GM23338 (cell line): ENCODE data around the gene POU3F1. TPM values are rescaled to one million over a fixed set of nuclear protein-coding genes. Genes with fewer than 3 reads are reported as not detected.

Source experiments
- ATAC-seq: fragments of 200-7000 bp; cut with Tn5 transposase; 3 replicates; pipeline ENCODE4 v1.9.1; 2020
- DNase-seq: peaks from one replicate; pipeline ENCODE4 v3.0.0-alpha.2; 2015; ENCODE audit warnings: low spot score
- H2AFZ ChIP-seq: fragments of 200-600 bp; sonication (generic); 2 replicates; pipeline ENCODE4 v1.8.0; 2016; ENCODE audit warnings: antibody characterized with exemption, mild to moderate bottlenecking, moderate library complexity
- H3F3A ChIP-seq: fragments of 200-600 bp; sonication (generic); replicated peaks from 2 replicates; pipeline ENCODE4 v1.8.0; 2017; ENCODE audit warnings: antibody characterized with exemption, mixed run types, low read depth
- H3K27ac ChIP-seq: fragments of 200-600 bp; sonication (generic); 2 replicates; pipeline ENCODE4 v1.6.1; 2016; ENCODE audit warnings: low read depth
- H3K27me3 ChIP-seq: fragments of 200-600 bp; sonication (generic); 2 replicates; pipeline ENCODE4 v1.8.0; 2016; ENCODE audit warnings: mild to moderate bottlenecking, mixed run types, moderate library complexity; ENCODE audit not compliant: insufficient read depth
- H3K36me3 ChIP-seq: fragments of 200-600 bp; sonication (generic); 2 replicates; pipeline ENCODE4 v1.8.0; 2016; ENCODE audit warnings: mild to moderate bottlenecking; ENCODE audit not compliant: insufficient read depth
- H3K4me1 ChIP-seq: fragments of 200-600 bp; sonication (generic); 2 replicates; pipeline ENCODE4 v1.8.0; 2016; ENCODE audit warnings: mild to moderate bottlenecking, moderate library complexity; ENCODE audit not compliant: insufficient read depth
- H3K4me2 ChIP-seq: fragments of 200-600 bp; sonication (generic); 2 replicates; pipeline ENCODE4 v1.7.1; 2017; ENCODE audit warnings: mixed run types
- H3K4me3 ChIP-seq: fragments of 200-600 bp; sonication (generic); 2 replicates; pipeline ENCODE4 v1.6.1; 2016; ENCODE audit warnings: mixed run types
- H3K79me2 ChIP-seq: fragments of 200-600 bp; sonication (generic); replicated peaks from 2 replicates; pipeline ENCODE4 v1.8.0; 2017; ENCODE audit warnings: mild to moderate bottlenecking; ENCODE audit not compliant: insufficient read depth
- H3K9me2 ChIP-seq: fragments of 200-600 bp; sonication (generic); 2 replicates; pipeline ENCODE4 v1.8.0; 2017; ENCODE audit not compliant: insufficient read depth
- H4K20me1 ChIP-seq: fragments of 200-600 bp; sonication (generic); replicated peaks from 2 replicates; pipeline ENCODE4 v1.8.0; 2017; ENCODE audit warnings: mild to moderate bottlenecking; ENCODE audit not compliant: insufficient read depth
- H3K27ac Mint-ChIP-seq: 2 replicates; pipeline ENCODE4 v1.8.0; 2020; ENCODE audit warnings: inconsistent platforms, mild to moderate bottlenecking, moderate library complexity, mixed read lengths
- H3K27me3 Mint-ChIP-seq: 3 replicates; pipeline ENCODE4 v1.8.0; 2022; ENCODE audit warnings: low read depth, mild to moderate bottlenecking, moderate library complexity, mixed read lengths, inconsistent platforms; ENCODE audit not compliant: insufficient read depth, poor library complexity
- H3K36me3 Mint-ChIP-seq: 3 replicates; pipeline ENCODE4 v1.8.0; 2021; ENCODE audit warnings: low read depth, mild to moderate bottlenecking, inconsistent platforms, moderate library complexity, mixed read lengths
- H3K4me1 Mint-ChIP-seq: 3 replicates; pipeline ENCODE4 v1.8.0; 2020; ENCODE audit warnings: mild to moderate bottlenecking, inconsistent platforms, mixed read lengths
- H3K4me3 Mint-ChIP-seq: 3 replicates; pipeline ENCODE4 v1.8.0; 2021; ENCODE audit warnings: moderate library complexity, mild to moderate bottlenecking, inconsistent platforms, mixed read lengths
- H3K9me3 Mint-ChIP-seq: 3 replicates; pipeline ENCODE4 v1.8.0; 2020; ENCODE audit warnings: moderate library complexity, mild to moderate bottlenecking, inconsistent platforms, mixed read lengths
- CREB1 ChIP-seq: fragments of 250-450 bp; sonication (Bioruptor Pico); IDR thresholded peaks from 2 replicates; pipeline ENCODE4 v1.5.0; 2020; ENCODE audit warnings: low read depth, mild to moderate bottlenecking, moderate library complexity
- EZH2 ChIP-seq: fragments of 200-600 bp; sonication (generic); IDR thresholded peaks from one replicate; pipeline ENCODE4 v1.8.0; 2017; ENCODE audit warnings: antibody characterized with exemption, mild to moderate bottlenecking, low read depth; ENCODE audit not compliant: unreplicated experiment
- EZH2phosphoT487 ChIP-seq: fragments of 200-600 bp; sonication (generic); IDR thresholded peaks from one replicate; pipeline ENCODE4 v1.8.1; 2018; ENCODE audit warnings: antibody characterized with exemption; ENCODE audit not compliant: unreplicated experiment
- JUNB ChIP-seq: IDR thresholded peaks from one replicate; pipeline ENCODE4 v1.6.1; 2016; ENCODE audit warnings: antibody characterized with exemption; ENCODE audit not compliant: unreplicated experiment
- NANOG ChIP-seq: IDR thresholded peaks from 2 replicates; pipeline ENCODE4 v1.6.1; 2016; ENCODE audit warnings: antibody characterized with exemption, borderline replicate concordance
- POLR2AphosphoS5 ChIP-seq: IDR thresholded peaks from 2 replicates; pipeline ENCODE4 v1.6.1; 2016; ENCODE audit warnings: antibody characterized with exemption, low read depth
- STAT1 ChIP-seq: IDR thresholded peaks from one replicate; pipeline ENCODE4 v1.6.1; 2016; ENCODE audit warnings: antibody characterized with exemption; ENCODE audit not compliant: unreplicated experiment
- ZNF114 ChIP-seq: fragments of 250-450 bp; sonication (Bioruptor Pico); IDR thresholded peaks from 2 replicates; pipeline ENCODE4 v1.5.0; 2020; ENCODE audit warnings: mild to moderate bottlenecking, moderate library complexity
- ZNF331 ChIP-seq: fragments of 250-450 bp; sonication (Bioruptor Pico); IDR thresholded peaks from 2 replicates; pipeline ENCODE4 v1.5.0; 2020; ENCODE audit warnings: low read depth, mild to moderate bottlenecking, moderate library complexity
- polyA plus RNA-seq: library from polyadenylated mRNA; unstranded; fragments of >200 nt; fragmentation: Nextera tagmentation; extraction: Ambion mirVana; gene quantifications from 2 replicates; pipeline ENCODE4 v1.2.1, GENCODE V29; 2016
- total RNA-seq: library from RNA; depleted of rRNA; stranded (reverse); fragments of >200 nt; shearing (Covaris generic); gene quantifications from 2 replicates; pipeline ENCODE4 v1.2.3, GENCODE V29; 2014
- TF ChIP-seq, protein P1 (sequence below), 2 experiments: fragments of 200-600 bp in 1 of 2; sonication (generic) in 1 of 2; conservative IDR thresholded peaks; 2 replicates each; pipeline versions ENCODE4 v1.5.1 to v1.6.1; 2016 to 2017; ENCODE audit warnings: antibody characterized with exemption in 2 of 2, low read depth in 2 of 2, mild to moderate bottlenecking in 2 of 2, moderate library complexity in 1 of 2
- TF ChIP-seq, protein P2 (sequence below): IDR thresholded peaks from one replicate; pipeline ENCODE4 v1.6.1; 2018; ENCODE audit warnings: antibody characterized with exemption; ENCODE audit not compliant: unreplicated experiment
- TF ChIP-seq, protein P3 (sequence below): fragments of 250-450 bp; sonication (Bioruptor Pico); IDR thresholded peaks from 2 replicates; pipeline ENCODE4 v1.5.0; 2020; ENCODE audit warnings: mild to moderate bottlenecking, moderate library complexity
- TF ChIP-seq, protein P4 (sequence below): IDR thresholded peaks from 2 replicates; pipeline ENCODE4 v1.6.1; 2016; ENCODE audit warnings: antibody characterized with exemption

The POU3F1 gene
- total and polyA plus RNA-seq, 2 experiments from 2014 or later: 3.6 to 11.5 TPM

DNA sequence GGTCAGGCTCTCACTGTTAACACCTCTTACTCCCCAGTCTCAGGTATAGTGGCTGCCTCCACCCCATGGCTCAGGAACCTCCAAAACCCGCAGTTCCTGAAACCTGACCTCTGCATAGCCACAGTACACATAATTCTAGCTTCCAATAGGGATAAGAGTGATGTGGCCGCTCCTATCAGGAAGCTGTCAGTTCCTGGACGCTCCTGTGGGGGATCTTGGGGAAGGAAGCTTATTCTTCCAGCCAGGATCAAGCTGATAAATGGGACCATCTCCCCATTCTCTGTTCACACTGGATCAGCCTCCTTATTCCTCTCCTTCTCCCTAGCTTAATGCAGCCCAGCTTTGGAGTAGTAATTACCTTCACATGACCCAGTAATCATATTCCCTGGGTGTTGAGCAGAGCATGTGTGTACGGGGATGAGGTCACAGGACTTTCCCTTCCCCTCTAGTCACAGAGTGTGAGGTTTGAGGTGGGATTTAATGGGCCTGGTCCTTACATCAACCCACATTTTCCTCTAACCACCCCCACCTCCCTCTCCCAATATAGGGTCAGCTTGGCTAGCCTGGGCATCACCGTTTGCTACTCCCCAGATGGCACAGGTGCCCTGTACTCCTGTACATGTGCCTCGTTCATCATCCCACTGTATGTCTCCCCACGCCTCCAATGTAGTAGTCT lies 7.0 kb upstream of the POU3F1 start:
- Histone ChIP-seq H3K4me2 (peak overlapping the region; percentile 33; the same call in 1 of the 2 replicates), H3K27ac (no peak overlapping the region), H2AFZ (no peak overlapping the region), H3F3A (no peaks in the 10 kb centered on the region; the same call in 1 of the 2 replicates), H3K27me3 (peaks cover 11% of the 10 kb centered on the region), H3K79me2 (no peaks in the 10 kb centered on the region; the same call in 1 of the 2 replicates), H3K36me3 (no peaks in the 10 kb centered on the region), H3K9me2 (no peaks in the 10 kb centered on the region), H3K4me1 (peaks cover 16% of the 10 kb centered on the region), H4K20me1 (peaks cover 3% of the 10 kb centered on the region; the same call in 1 of the 2 replicates), H3K4me3 (no peak overlapping the region)
- DNase-seq: peak; percentile 41
- H3K27ac Mint-ChIP-seq: no peak overlapping the region
- ATAC-seq: peak; percentile 58
- H3K9me3 Mint-ChIP-seq: no peaks in the 10 kb centered on the region
- peaks cover 11% of the 10 kb centered on the region for H3K27me3 Mint-ChIP-seq
- TF ChIP-seq, protein P1, sequence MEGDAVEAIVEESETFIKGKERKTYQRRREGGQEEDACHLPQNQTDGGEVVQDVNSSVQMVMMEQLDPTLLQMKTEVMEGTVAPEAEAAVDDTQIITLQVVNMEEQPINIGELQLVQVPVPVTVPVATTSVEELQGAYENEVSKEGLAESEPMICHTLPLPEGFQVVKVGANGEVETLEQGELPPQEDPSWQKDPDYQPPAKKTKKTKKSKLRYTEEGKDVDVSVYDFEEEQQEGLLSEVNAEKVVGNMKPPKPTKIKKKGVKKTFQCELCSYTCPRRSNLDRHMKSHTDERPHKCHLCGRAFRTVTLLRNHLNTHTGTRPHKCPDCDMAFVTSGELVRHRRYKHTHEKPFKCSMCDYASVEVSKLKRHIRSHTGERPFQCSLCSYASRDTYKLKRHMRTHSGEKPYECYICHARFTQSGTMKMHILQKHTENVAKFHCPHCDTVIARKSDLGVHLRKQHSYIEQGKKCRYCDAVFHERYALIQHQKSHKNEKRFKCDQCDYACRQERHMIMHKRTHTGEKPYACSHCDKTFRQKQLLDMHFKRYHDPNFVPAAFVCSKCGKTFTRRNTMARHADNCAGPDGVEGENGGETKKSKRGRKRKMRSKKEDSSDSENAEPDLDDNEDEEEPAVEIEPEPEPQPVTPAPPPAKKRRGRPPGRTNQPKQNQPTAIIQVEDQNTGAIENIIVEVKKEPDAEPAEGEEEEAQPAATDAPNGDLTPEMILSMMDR (conservative IDR thresholded peaks at IDR 0.05; ENCODE audit: low read depth in 2 of 2): no peak
- TF ChIP-seq STAT1 (no peak), EZH2 (no peak), ZNF331 (CRISPR knock-in tag) (no peak), EZH2phosphoT487 (no peak), JUNB (no peak), CREB1 (CRISPR knock-in tag) (no peak), ZNF114 (CRISPR knock-in tag) (no peak), NANOG (no peak), POLR2AphosphoS5 (no peak)
- TF ChIP-seq, protein P2, sequence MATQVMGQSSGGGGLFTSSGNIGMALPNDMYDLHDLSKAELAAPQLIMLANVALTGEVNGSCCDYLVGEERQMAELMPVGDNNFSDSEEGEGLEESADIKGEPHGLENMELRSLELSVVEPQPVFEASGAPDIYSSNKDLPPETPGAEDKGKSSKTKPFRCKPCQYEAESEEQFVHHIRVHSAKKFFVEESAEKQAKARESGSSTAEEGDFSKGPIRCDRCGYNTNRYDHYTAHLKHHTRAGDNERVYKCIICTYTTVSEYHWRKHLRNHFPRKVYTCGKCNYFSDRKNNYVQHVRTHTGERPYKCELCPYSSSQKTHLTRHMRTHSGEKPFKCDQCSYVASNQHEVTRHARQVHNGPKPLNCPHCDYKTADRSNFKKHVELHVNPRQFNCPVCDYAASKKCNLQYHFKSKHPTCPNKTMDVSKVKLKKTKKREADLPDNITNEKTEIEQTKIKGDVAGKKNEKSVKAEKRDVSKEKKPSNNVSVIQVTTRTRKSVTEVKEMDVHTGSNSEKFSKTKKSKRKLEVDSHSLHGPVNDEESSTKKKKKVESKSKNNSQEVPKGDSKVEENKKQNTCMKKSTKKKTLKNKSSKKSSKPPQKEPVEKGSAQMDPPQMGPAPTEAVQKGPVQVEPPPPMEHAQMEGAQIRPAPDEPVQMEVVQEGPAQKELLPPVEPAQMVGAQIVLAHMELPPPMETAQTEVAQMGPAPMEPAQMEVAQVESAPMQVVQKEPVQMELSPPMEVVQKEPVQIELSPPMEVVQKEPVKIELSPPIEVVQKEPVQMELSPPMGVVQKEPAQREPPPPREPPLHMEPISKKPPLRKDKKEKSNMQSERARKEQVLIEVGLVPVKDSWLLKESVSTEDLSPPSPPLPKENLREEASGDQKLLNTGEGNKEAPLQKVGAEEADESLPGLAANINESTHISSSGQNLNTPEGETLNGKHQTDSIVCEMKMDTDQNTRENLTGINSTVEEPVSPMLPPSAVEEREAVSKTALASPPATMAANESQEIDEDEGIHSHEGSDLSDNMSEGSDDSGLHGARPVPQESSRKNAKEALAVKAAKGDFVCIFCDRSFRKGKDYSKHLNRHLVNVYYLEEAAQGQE: no peak
- TF ChIP-seq, protein P3, sequence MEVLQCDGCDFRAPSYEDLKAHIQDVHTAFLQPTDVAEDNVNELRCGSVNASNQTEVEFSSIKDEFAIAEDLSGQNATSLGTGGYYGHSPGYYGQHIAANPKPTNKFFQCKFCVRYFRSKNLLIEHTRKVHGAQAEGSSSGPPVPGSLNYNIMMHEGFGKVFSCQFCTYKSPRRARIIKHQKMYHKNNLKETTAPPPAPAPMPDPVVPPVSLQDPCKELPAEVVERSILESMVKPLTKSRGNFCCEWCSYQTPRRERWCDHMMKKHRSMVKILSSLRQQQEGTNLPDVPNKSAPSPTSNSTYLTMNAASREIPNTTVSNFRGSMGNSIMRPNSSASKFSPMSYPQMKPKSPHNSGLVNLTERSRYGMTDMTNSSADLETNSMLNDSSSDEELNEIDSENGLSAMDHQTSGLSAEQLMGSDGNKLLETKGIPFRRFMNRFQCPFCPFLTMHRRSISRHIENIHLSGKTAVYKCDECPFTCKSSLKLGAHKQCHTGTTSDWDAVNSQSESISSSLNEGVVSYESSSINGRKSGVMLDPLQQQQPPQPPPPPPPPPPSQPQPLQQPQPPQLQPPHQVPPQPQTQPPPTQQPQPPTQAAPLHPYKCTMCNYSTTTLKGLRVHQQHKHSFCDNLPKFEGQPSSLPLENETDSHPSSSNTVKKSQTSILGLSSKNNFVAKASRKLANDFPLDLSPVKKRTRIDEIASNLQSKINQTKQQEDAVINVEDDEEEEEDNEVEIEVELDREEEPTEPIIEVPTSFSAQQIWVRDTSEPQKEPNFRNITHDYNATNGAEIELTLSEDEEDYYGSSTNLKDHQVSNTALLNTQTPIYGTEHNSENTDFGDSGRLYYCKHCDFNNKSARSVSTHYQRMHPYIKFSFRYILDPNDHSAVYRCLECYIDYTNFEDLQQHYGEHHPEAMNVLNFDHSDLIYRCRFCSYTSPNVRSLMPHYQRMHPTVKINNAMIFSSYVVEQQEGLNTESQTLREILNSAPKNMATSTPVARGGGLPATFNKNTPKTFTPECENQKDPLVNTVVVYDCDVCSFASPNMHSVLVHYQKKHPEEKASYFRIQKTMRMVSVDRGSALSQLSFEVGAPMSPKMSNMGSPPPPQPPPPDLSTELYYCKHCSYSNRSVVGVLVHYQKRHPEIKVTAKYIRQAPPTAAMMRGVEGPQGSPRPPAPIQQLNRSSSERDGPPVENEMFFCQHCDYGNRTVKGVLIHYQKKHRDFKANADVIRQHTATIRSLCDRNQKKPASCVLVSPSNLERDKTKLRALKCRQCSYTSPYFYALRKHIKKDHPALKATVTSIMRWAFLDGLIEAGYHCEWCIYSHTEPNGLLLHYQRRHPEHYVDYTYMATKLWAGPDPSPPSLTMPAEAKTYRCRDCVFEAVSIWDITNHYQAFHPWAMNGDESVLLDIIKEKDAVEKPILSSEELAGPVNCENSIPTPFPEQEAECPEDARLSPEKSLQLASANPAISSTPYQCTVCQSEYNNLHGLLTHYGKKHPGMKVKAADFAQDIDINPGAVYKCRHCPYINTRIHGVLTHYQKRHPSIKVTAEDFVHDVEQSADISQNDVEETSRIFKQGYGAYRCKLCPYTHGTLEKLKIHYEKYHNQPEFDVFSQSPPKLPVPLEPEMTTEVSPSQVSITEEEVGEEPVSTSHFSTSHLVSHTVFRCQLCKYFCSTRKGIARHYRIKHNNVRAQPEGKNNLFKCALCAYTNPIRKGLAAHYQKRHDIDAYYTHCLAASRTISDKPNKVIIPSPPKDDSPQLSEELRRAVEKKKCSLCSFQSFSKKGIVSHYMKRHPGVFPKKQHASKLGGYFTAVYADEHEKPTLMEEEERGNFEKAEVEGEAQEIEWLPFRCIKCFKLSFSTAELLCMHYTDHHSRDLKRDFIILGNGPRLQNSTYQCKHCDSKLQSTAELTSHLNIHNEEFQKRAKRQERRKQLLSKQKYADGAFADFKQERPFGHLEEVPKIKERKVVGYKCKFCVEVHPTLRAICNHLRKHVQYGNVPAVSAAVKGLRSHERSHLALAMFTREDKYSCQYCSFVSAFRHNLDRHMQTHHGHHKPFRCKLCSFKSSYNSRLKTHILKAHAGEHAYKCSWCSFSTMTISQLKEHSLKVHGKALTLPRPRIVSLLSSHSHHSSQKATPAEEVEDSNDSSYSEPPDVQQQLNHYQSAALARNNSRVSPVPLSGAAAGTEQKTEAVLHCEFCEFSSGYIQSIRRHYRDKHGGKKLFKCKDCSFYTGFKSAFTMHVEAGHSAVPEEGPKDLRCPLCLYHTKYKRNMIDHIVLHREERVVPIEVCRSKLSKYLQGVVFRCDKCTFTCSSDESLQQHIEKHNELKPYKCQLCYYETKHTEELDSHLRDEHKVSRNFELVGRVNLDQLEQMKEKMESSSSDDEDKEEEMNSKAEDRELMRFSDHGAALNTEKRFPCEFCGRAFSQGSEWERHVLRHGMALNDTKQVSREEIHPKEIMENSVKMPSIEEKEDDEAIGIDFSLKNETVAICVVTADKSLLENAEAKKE (CRISPR knock-in tag): no peak
- TF ChIP-seq, protein P4, sequence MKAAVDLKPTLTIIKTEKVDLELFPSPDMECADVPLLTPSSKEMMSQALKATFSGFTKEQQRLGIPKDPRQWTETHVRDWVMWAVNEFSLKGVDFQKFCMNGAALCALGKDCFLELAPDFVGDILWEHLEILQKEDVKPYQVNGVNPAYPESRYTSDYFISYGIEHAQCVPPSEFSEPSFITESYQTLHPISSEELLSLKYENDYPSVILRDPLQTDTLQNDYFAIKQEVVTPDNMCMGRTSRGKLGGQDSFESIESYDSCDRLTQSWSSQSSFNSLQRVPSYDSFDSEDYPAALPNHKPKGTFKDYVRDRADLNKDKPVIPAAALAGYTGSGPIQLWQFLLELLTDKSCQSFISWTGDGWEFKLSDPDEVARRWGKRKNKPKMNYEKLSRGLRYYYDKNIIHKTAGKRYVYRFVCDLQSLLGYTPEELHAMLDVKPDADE: no peak
- peaks cover 47% of the 10 kb centered on the region for H3K4me1 Mint-ChIP-seq
- no peak overlapping the region for H3K4me3 Mint-ChIP-seq
- H3K36me3 Mint-ChIP-seq: 0 out of 3 replicates have a peak, but pooled peaks cover 2% of the 10 kb centered on the region
